Measurements from ENCODE around the gene RHBDL1. TPM values are rescaled to one million over a fixed set of nuclear protein-coding genes. Genes with fewer than 3 reads are reported as not detected.

Gene RHBDL1
- total and polyA plus RNA-seq, 2 experiments from 2014 or later, result 3.4 to 4.2 TPM

DNA sequence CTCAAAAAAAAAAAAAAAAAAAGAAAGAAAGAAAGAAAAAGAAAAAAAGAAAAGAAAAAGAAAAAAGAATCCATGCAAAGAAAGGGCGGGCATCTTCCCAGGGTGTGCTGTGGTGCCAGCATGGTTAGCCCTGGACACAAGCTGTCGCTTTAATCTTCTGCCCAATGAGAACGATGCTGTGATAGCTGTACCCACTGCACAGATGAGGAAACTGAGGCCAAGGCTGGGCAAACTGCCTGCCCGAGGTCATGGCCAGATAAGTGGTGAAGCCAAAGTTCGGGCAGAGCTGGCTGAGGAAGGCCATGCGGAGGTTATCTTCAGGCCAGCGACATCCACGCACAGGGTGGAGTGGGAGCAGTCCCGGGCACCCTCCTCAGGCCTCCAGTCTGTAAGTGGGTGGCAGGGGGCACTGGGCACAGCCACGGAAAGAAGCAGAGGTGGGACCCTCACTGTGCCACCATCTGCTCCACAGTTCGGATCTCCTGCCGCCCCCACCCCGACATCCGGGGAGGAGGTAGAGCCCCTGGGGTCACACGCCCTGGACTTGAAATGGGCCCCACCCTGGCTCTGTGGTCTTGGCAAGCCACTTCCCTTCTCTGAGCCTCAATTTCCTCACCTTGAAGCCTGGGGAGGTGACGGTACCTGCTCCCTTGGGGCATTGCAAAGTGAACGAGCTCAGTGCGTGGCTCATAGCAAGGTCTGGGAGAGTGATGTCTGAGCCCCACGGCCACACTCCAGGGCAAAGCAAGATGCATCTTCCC, 23.6 kb downstream of the RHBDL1 start:
- no peaks in the 10 kb centered on the region for H3K9me2 ChIP-seq (replicated peaks; ENCODE audit: insufficient read depth)
- WGBS (ENCODE audit: low lambda C conversion rate, missing lambda C conversion rate), result 79% methylated on average over 18 of the region's 19 CpGs
- no peak for TF ChIP-seq EZH2phosphoT487 (IDR thresholded peaks at IDR 0.05; ENCODE audit: low read depth, severe bottlenecking, unreplicated experiment)
- no peak for TF ChIP-seq CTCF (IDR thresholded peaks at IDR 0.05; ENCODE audit: poor library complexity)
- TF ChIP-seq EZH2 (IDR thresholded peaks at IDR 0.05; ENCODE audit: borderline replicate concordance), result no peak
- H3K4me1 ChIP-seq (ENCODE audit: insufficient read depth), result peaks cover 4% of the 10 kb centered on the region
- H3K4me2 ChIP-seq, result no peak overlapping the region
- no peaks in the 10 kb centered on the region for H3K9me3 ChIP-seq (ENCODE audit: low read depth)
- no peak for DNase-seq (ENCODE audit: low spot score)
- H3K4me3 ChIP-seq, result no peak overlapping the region
- H2AFZ ChIP-seq, result no peak overlapping the region
- peaks cover 84% of the 10 kb centered on the region for H3K27me3 ChIP-seq
- no peaks in the 10 kb centered on the region for H3K79me2 ChIP-seq
- no peaks in the 10 kb centered on the region for H4K20me1 ChIP-seq (ENCODE audit: insufficient read depth, poor library complexity, severe bottlenecking)
- H3K36me3 ChIP-seq (replicated peaks; ENCODE audit: insufficient read depth, low read depth), result no peaks in the 10 kb centered on the region
- no peak overlapping the region for H3K27ac ChIP-seq

DNA sequence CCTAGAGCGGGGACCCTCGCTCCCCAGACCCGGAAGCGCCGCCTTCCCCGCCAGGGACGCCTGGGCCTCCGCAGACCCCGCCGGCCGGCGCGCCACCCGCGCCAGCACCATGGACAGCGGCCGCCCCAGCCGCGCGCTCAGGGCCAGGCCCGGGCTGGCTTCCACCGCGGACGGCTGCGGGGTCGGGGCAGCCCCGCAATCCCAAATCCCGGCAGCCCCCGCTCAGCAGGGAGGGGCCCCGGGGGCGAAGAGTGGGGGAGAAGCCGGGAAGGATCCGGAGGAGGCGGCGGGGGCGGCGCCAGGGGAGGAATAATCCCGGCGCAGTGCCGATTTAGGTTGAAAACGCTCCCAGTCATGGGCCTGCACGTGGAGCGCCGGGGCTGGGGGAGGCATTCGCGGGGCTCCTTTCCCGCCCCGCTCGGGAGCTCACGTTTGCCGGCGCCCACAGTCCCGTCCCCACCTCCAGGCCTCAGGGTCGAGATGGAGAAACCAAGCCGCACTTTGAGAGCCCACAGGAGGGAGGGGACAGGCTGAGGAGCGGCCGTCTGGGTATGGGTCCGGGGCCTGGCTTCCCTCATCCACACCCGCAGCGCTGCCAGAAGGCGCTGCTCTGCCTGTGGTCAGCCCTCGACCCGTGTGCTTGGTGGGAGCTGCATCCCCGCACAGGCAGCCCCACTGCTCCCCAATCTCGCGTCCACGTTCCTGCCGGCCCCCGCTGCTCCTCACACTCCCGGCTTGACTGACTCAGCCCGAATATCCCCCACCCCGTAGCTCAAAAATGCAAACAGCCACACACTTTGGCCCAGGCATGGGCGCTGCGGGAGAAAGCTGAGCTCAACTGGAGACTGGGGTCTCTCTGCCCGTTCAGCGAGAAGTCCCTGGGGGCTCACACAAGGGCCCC, 25.5 kb downstream of the RHBDL1 start:
- no peaks in the 10 kb centered on the region for H4K20me1 ChIP-seq (ENCODE audit: insufficient read depth, poor library complexity, severe bottlenecking)
- DNase-seq (ENCODE audit: low spot score), result peak; percentile 75
- H3K4me3 ChIP-seq, result no peak overlapping the region
- no peak overlapping the region for H2AFZ ChIP-seq
- no peak overlapping the region for H3K27ac ChIP-seq
- H3K36me3 ChIP-seq (replicated peaks; ENCODE audit: insufficient read depth, low read depth), result no peaks in the 10 kb centered on the region
- no peaks in the 10 kb centered on the region for H3K4me1 ChIP-seq (ENCODE audit: insufficient read depth)
- no peaks in the 10 kb centered on the region for H3K9me3 ChIP-seq (ENCODE audit: low read depth)
- H3K4me2 ChIP-seq, result peak overlapping the region; percentile 67
- H3K9me2 ChIP-seq (replicated peaks; ENCODE audit: insufficient read depth), result no peaks in the 10 kb centered on the region
- peaks cover 79% of the 10 kb centered on the region for H3K27me3 ChIP-seq
- no peaks in the 10 kb centered on the region for H3K79me2 ChIP-seq
- TF ChIP-seq EZH2 (IDR thresholded peaks at IDR 0.05; ENCODE audit: borderline replicate concordance), result peak; percentile 74
- TF ChIP-seq EZH2phosphoT487 (IDR thresholded peaks at IDR 0.05; ENCODE audit: low read depth, severe bottlenecking, unreplicated experiment), result no peak
- 18% methylated on average over 50 of the region's 76 CpGs for WGBS (ENCODE audit: low lambda C conversion rate, missing lambda C conversion rate)

GRCh38 chr16:702341-702740, 26.9 kb downstream of the RHBDL1 start:
- no peak for DNase-seq (ENCODE audit: low spot score)
- Histone ChIP-seq H3K36me3 (replicated peaks; ENCODE audit: insufficient read depth, low read depth) (no peaks in the 10 kb centered on the region), H3K27me3 (peaks cover 84% of the 10 kb centered on the region), H2AFZ (no peak overlapping the region), H3K9me3 (ENCODE audit: low read depth) (no peaks in the 10 kb centered on the region), H3K9me2 (replicated peaks; ENCODE audit: insufficient read depth) (no peaks in the 10 kb centered on the region), H3K4me1 (ENCODE audit: insufficient read depth) (no peaks in the 10 kb centered on the region), H3K27ac (no peak overlapping the region), H3K79me2 (no peaks in the 10 kb centered on the region), H4K20me1 (ENCODE audit: insufficient read depth, poor library complexity, severe bottlenecking) (no peaks in the 10 kb centered on the region), H3K4me3 (no peak overlapping the region), H3K4me2 (no peak overlapping the region)
- 87% methylated on average over 19 of the region's 19 CpGs for WGBS (ENCODE audit: low lambda C conversion rate, missing lambda C conversion rate)
- TF ChIP-seq CTCF (IDR thresholded peaks at IDR 0.05; ENCODE audit: poor library complexity), result no peak
- TF ChIP-seq EZH2 (IDR thresholded peaks at IDR 0.05; ENCODE audit: borderline replicate concordance), result no peak
- TF ChIP-seq EZH2phosphoT487 (IDR thresholded peaks at IDR 0.05; ENCODE audit: low read depth, severe bottlenecking, unreplicated experiment), result no peak

- Histone ChIP-seq H2AFZ (no peak overlapping the region), H3K27ac (no peak overlapping the region), H3K9me2 (replicated peaks; ENCODE audit: insufficient read depth) (no peaks in the 10 kb centered on the region), H3K36me3 (replicated peaks; ENCODE audit: insufficient read depth, low read depth) (no peaks in the 10 kb centered on the region), H3K27me3 (peaks cover 90% of the 10 kb centered on the region), H3K4me2 (no peak overlapping the region), H3K4me3 (no peak overlapping the region), H3K4me1 (ENCODE audit: insufficient read depth) (no peaks in the 10 kb centered on the region), H3K79me2 (no peaks in the 10 kb centered on the region), H4K20me1 (ENCODE audit: insufficient read depth, poor library complexity, severe bottlenecking) (no peaks in the 10 kb centered on the region), H3K9me3 (ENCODE audit: low read depth) (no peaks in the 10 kb centered on the region)
- TF ChIP-seq EZH2phosphoT487 (IDR thresholded peaks at IDR 0.05; ENCODE audit: low read depth, severe bottlenecking, unreplicated experiment), result no peak
- no peak for TF ChIP-seq CTCF (IDR thresholded peaks at IDR 0.05; ENCODE audit: poor library complexity)
- TF ChIP-seq EZH2 (IDR thresholded peaks at IDR 0.05; ENCODE audit: borderline replicate concordance), result no peak
- 85% methylated on average over 12 of the region's 12 CpGs for WGBS (ENCODE audit: low lambda C conversion rate, missing lambda C conversion rate)
- DNase-seq (ENCODE audit: low spot score), result no peak
Observed at GRCh38 chr16:703406-703805, 27.9 kb downstream of the RHBDL1 start.

All from hepatocyte (in vitro differentiated cells).